ENCODE data around the gene BAD. TPM values are rescaled to one million over a fixed set of nuclear protein-coding genes. Genes with fewer than 3 reads are reported as not detected.

Gene BAD
- total RNA-seq, 1 experiment from 2014 or later = 34.7 TPM

DNA sequence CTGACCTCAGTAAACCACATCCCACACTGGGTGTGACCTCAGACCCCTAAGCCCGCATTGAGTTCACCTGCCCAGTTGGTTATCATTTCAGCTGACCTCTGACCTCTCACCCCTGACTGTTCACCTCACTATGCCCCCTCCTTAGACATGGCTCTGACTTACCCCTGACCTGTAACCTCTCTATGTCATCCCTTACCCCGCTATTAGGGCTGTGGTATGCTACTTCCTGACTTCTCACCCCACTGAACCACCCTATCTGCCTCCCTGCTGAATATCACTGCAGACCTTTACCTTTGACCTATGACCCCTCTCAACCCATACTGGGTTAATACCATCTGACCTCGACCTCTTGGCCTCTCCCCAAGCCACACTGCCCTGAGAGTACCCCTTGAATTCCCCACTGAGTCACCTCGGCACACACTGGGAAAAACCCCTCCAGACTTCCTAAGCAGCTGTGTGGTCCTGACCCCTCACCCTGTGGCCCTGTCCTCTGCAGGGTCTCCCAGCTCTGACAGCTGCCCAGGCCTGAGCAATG, 24.9 kb downstream of the BAD start:
- DNase-seq (ENCODE audit: low spot score) (no peak), ATAC-seq (no peak)
- Mint-ChIP-seq H3K9me3 (no peaks in the 10 kb centered on the region), H3K27ac (no peak overlapping the region; the same call in 1 of the 2 replicates), H3K36me3 (peaks cover 37% of the 10 kb centered on the region), H3K4me1 (no peaks in the 10 kb centered on the region; the same call in 1 of the 2 replicates), H3K4me3 (no peak overlapping the region), H3K27me3 (ENCODE audit: low read depth) (no peaks in the 10 kb centered on the region)
- ChIA-PET CTCF (interaction anchor here (1.2 kb wide), 1 partner anchor 55 kb away, joined by 3 read pairs; no protein-coding TSS in a partner anchor), POLR2A (no interaction called here)
- TF ChIP-seq FOXK1 (CRISPR knock-in tag; IDR thresholded peaks at IDR 0.05) (no peak), ZNF121 (CRISPR knock-in tag; IDR thresholded peaks at IDR 0.05) (no peak), CREM (CRISPR knock-in tag; IDR thresholded peaks at IDR 0.05) (no peak), MYBL2 (CRISPR knock-in tag; IDR thresholded peaks at IDR 0.05) (no peak), TEAD4 (CRISPR knock-in tag; IDR thresholded peaks at IDR 0.05) (no peak), NR2C2 (CRISPR knock-in tag; IDR thresholded peaks at IDR 0.05) (no peak), OVOL2 (CRISPR knock-in tag; IDR thresholded peaks at IDR 0.05; ENCODE audit: borderline replicate concordance) (no peak), KAT7 (CRISPR knock-in tag; IDR thresholded peaks at IDR 0.05; ENCODE audit: borderline replicate concordance) (no peak), MXD4 (CRISPR knock-in tag; IDR thresholded peaks at IDR 0.05; ENCODE audit: borderline replicate concordance) (no peak), FOXJ3 (CRISPR knock-in tag; IDR thresholded peaks at IDR 0.05; ENCODE audit: borderline replicate concordance) (no peak), ZNF416 (CRISPR knock-in tag; IDR thresholded peaks at IDR 0.05) (no peak), ZNF396 (CRISPR knock-in tag; IDR thresholded peaks at IDR 0.05; ENCODE audit: borderline replicate concordance) (no peak), ETV6 (CRISPR knock-in tag; IDR thresholded peaks at IDR 0.05) (no peak)
- TF ChIP-seq, protein P1, sequence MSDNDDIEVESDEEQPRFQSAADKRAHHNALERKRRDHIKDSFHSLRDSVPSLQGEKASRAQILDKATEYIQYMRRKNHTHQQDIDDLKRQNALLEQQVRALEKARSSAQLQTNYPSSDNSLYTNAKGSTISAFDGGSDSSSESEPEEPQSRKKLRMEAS (CRISPR knock-in tag; IDR thresholded peaks at IDR 0.05) = no peak
- TF ChIP-seq, protein P2, sequence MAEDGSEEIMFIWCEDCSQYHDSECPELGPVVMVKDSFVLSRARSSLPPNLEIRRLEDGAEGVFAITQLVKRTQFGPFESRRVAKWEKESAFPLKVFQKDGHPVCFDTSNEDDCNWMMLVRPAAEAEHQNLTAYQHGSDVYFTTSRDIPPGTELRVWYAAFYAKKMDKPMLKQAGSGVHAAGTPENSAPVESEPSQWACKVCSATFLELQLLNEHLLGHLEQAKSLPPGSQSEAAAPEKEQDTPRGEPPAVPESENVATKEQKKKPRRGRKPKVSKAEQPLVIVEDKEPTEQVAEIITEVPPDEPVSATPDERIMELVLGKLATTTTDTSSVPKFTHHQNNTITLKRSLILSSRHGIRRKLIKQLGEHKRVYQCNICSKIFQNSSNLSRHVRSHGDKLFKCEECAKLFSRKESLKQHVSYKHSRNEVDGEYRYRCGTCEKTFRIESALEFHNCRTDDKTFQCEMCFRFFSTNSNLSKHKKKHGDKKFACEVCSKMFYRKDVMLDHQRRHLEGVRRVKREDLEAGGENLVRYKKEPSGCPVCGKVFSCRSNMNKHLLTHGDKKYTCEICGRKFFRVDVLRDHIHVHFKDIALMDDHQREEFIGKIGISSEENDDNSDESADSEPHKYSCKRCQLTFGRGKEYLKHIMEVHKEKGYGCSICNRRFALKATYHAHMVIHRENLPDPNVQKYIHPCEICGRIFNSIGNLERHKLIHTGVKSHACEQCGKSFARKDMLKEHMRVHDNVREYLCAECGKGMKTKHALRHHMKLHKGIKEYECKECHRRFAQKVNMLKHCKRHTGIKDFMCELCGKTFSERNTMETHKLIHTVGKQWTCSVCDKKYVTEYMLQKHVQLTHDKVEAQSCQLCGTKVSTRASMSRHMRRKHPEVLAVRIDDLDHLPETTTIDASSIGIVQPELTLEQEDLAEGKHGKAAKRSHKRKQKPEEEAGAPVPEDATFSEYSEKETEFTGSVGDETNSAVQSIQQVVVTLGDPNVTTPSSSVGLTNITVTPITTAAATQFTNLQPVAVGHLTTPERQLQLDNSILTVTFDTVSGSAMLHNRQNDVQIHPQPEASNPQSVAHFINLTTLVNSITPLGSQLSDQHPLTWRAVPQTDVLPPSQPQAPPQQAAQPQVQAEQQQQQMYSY (CRISPR knock-in tag; IDR thresholded peaks at IDR 0.05) = no peak
- TF ChIP-seq, protein P3, sequence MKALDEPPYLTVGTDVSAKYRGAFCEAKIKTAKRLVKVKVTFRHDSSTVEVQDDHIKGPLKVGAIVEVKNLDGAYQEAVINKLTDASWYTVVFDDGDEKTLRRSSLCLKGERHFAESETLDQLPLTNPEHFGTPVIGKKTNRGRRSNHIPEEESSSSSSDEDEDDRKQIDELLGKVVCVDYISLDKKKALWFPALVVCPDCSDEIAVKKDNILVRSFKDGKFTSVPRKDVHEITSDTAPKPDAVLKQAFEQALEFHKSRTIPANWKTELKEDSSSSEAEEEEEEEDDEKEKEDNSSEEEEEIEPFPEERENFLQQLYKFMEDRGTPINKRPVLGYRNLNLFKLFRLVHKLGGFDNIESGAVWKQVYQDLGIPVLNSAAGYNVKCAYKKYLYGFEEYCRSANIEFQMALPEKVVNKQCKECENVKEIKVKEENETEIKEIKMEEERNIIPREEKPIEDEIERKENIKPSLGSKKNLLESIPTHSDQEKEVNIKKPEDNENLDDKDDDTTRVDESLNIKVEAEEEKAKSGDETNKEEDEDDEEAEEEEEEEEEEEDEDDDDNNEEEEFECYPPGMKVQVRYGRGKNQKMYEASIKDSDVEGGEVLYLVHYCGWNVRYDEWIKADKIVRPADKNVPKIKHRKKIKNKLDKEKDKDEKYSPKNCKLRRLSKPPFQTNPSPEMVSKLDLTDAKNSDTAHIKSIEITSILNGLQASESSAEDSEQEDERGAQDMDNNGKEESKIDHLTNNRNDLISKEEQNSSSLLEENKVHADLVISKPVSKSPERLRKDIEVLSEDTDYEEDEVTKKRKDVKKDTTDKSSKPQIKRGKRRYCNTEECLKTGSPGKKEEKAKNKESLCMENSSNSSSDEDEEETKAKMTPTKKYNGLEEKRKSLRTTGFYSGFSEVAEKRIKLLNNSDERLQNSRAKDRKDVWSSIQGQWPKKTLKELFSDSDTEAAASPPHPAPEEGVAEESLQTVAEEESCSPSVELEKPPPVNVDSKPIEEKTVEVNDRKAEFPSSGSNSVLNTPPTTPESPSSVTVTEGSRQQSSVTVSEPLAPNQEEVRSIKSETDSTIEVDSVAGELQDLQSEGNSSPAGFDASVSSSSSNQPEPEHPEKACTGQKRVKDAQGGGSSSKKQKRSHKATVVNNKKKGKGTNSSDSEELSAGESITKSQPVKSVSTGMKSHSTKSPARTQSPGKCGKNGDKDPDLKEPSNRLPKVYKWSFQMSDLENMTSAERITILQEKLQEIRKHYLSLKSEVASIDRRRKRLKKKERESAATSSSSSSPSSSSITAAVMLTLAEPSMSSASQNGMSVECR (CRISPR knock-in tag; IDR thresholded peaks at IDR 0.05; ENCODE audit: borderline replicate concordance) = no peak

DNA sequence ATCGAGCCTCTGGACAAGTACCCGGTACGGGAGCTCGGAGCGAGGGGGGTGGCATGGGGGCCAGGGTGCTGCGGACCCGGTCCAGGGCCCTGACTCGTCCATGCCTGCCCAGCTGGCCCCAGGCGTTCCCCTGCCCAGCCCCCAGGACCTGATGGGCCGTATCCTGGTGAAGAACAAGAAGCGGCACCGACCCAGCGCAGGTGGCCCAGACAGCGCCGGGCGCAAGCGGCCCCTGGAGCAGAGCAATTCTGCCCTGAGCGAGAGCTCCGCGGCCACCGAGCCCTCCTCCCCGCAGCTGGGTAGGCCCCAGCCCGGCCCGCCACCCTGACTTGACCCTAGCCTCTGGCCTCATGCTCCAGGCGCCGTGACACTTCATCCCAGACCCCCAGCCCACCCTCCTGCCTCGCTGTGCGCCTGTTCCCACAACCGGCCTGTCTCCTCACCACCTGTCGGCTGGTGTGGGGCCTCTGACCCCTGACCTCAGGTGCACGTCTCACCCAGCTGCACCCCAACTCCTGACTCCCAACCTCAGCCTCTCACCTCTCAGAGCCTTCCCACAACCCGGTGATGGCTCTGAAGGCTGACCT, 25.4 kb downstream of the BAD start:
- no peak for DNase-seq (ENCODE audit: low spot score)
- Mint-ChIP-seq H3K4me3 (no peak overlapping the region), H3K27ac (no peak overlapping the region), H3K27me3 (ENCODE audit: low read depth) (no peaks in the 10 kb centered on the region), H3K36me3 (peaks cover 37% of the 10 kb centered on the region), H3K4me1 (no peaks in the 10 kb centered on the region; the same call in 1 of the 2 replicates), H3K9me3 (no peaks in the 10 kb centered on the region)
- ChIA-PET POLR2A (interaction anchor here (1.0 kb wide), 1 partner anchor 15 kb away, joined by 3 read pairs; no protein-coding TSS in a partner anchor), CTCF (interaction anchor here (0.9 to 1.2 kb wide), 3 partner anchors 8 to 54 kb away, joined by 3 to 4 read pairs (median 3); no protein-coding TSS in a partner anchor)
- ATAC-seq = no peak
- TF ChIP-seq ELF4 (CRISPR knock-in tag; IDR thresholded peaks at IDR 0.05; ENCODE audit: low read depth) = no peak
- TF ChIP-seq, protein P4, sequence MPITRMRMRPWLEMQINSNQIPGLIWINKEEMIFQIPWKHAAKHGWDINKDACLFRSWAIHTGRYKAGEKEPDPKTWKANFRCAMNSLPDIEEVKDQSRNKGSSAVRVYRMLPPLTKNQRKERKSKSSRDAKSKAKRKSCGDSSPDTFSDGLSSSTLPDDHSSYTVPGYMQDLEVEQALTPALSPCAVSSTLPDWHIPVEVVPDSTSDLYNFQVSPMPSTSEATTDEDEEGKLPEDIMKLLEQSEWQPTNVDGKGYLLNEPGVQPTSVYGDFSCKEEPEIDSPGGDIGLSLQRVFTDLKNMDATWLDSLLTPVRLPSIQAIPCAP (CRISPR knock-in tag; IDR thresholded peaks at IDR 0.05) = no peak
- no peak for TF ChIP-seq GABPB1 (CRISPR knock-in tag; IDR thresholded peaks at IDR 0.05)
- no peak for TF ChIP-seq TEAD1 (CRISPR knock-in tag; IDR thresholded peaks at IDR 0.05)
- TF ChIP-seq, protein P5, sequence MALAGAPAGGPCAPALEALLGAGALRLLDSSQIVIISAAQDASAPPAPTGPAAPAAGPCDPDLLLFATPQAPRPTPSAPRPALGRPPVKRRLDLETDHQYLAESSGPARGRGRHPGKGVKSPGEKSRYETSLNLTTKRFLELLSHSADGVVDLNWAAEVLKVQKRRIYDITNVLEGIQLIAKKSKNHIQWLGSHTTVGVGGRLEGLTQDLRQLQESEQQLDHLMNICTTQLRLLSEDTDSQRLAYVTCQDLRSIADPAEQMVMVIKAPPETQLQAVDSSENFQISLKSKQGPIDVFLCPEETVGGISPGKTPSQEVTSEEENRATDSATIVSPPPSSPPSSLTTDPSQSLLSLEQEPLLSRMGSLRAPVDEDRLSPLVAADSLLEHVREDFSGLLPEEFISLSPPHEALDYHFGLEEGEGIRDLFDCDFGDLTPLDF (CRISPR knock-in tag; IDR thresholded peaks at IDR 0.05) = no peak
- no peak for TF ChIP-seq TP53 (CRISPR knock-in tag; IDR thresholded peaks at IDR 0.05)
- TF ChIP-seq, protein P6, sequence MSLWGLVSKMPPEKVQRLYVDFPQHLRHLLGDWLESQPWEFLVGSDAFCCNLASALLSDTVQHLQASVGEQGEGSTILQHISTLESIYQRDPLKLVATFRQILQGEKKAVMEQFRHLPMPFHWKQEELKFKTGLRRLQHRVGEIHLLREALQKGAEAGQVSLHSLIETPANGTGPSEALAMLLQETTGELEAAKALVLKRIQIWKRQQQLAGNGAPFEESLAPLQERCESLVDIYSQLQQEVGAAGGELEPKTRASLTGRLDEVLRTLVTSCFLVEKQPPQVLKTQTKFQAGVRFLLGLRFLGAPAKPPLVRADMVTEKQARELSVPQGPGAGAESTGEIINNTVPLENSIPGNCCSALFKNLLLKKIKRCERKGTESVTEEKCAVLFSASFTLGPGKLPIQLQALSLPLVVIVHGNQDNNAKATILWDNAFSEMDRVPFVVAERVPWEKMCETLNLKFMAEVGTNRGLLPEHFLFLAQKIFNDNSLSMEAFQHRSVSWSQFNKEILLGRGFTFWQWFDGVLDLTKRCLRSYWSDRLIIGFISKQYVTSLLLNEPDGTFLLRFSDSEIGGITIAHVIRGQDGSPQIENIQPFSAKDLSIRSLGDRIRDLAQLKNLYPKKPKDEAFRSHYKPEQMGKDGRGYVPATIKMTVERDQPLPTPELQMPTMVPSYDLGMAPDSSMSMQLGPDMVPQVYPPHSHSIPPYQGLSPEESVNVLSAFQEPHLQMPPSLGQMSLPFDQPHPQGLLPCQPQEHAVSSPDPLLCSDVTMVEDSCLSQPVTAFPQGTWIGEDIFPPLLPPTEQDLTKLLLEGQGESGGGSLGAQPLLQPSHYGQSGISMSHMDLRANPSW (CRISPR knock-in tag; conservative IDR thresholded peaks at IDR 0.05; ENCODE audit: low read depth) = no peak
